HL-60 (cell line): ENCODE results near the gene NEUROG1.

Experiments
- DNase-seq, 2 experiments: peaks; one replicate each; pipeline ENCODE4 v3.0.0-alpha.2; 2010 to 2020; ENCODE audit warnings: low read depth in 1 of 2, low spot score in 1 of 2
- H3K27ac ChIP-seq: fragments of 250-450 bp; sonication (Bioruptor Pico); replicated peaks from 2 replicates; pipeline ENCODE4 v1.5.1; 2020; ENCODE audit warnings: mild to moderate bottlenecking, moderate library complexity
- H3K27me3 ChIP-seq: fragments of 250-450 bp; sonication (Bioruptor Pico); 2 replicates; pipeline ENCODE4 v1.5.1; 2021; ENCODE audit warnings: mild to moderate bottlenecking, moderate library complexity; ENCODE audit not compliant: insufficient read depth, poor library complexity, severe bottlenecking
- H3K4me3 ChIP-seq: replicated peaks from 2 replicates; pipeline ENCODE4 v1.5.1; 2011; ENCODE audit warnings: mild to moderate bottlenecking, control low read depth, low read length; ENCODE audit not compliant: insufficient read depth
- CTCF ChIP-seq: IDR thresholded peaks from one replicate; pipeline ENCODE4 v1.5.1; 2011; ENCODE audit warnings: low read length, control low read depth, inconsistent platforms; ENCODE audit not compliant: insufficient read depth
- GABPA ChIP-seq: IDR thresholded peaks from 2 replicates; pipeline ENCODE4 v1.6.1; 2012; ENCODE audit warnings: low read depth
- POLR2AphosphoS5 ChIP-seq: IDR thresholded peaks from 2 replicates; pipeline ENCODE4 v1.6.1; 2012; ENCODE audit warnings: low read depth
- REST ChIP-seq: IDR thresholded peaks from 2 replicates; pipeline ENCODE4 v1.6.1; 2012; ENCODE audit warnings: low read depth; ENCODE audit not compliant: insufficient replicate concordance
- SPI1 ChIP-seq: IDR thresholded peaks from 2 replicates; pipeline ENCODE4 v1.6.1; 2012; ENCODE audit warnings: low read depth, mild to moderate bottlenecking, borderline replicate concordance

Gene NEUROG1

GRCh38 chr5:135541807-135542502 is 6.2 kb upstream of the NEUROG1 start:
- no peak for DNase-seq
- H3K4me3 ChIP-seq, result no peak overlapping the region
- H3K27ac ChIP-seq, result no peak overlapping the region
- H3K27me3 ChIP-seq, result peaks cover 5% of the 10 kb centered on the region
- TF ChIP-seq GABPA, result no peak
- TF ChIP-seq SPI1, result no peak
- no peak for TF ChIP-seq POLR2AphosphoS5
- no peak for TF ChIP-seq REST

GRCh38 chr5:135539430-135540005 is 3.8 kb upstream of the NEUROG1 start:
- DNase-seq, result no peak
- Histone ChIP-seq H3K27me3 (peaks cover 5% of the 10 kb centered on the region), H3K4me3 (no peak overlapping the region), H3K27ac (no peak overlapping the region)
- no peak for TF ChIP-seq REST
- no peak for TF ChIP-seq SPI1
- no peak for TF ChIP-seq CTCF

- H3K27me3 ChIP-seq, result peaks cover 2% of the 10 kb centered on the region
Observed at GRCh38 chr5:135538261-135538660, 2.5 kb upstream of the NEUROG1 start.

More at GRCh38 chr5:135538261-135538660, 2.5 kb upstream of the NEUROG1 start:
- Histone ChIP-seq H3K4me3 (no peak overlapping the region), H3K27ac (no peak overlapping the region)
- DNase-seq, result no peak
- no peak for TF ChIP-seq SPI1
- TF ChIP-seq GABPA, result no peak
- TF ChIP-seq CTCF, result no peak
- TF ChIP-seq POLR2AphosphoS5, result no peak
- TF ChIP-seq REST, result no peak
